GM12873 (cell line): ENCODE results near the gene NUDT3.

Experiments used
- TF ChIP-seq, protein P1 (sequence below): IDR thresholded peaks from 2 replicates; pipeline ENCODE4 v1.5.1; 2012; ENCODE audit warnings: low read depth, mild to moderate bottlenecking, moderate library complexity, low read length, control low read depth; ENCODE audit not compliant: insufficient read depth; ENCODE audit errors: missing control alignments

Gene NUDT3

DNA sequence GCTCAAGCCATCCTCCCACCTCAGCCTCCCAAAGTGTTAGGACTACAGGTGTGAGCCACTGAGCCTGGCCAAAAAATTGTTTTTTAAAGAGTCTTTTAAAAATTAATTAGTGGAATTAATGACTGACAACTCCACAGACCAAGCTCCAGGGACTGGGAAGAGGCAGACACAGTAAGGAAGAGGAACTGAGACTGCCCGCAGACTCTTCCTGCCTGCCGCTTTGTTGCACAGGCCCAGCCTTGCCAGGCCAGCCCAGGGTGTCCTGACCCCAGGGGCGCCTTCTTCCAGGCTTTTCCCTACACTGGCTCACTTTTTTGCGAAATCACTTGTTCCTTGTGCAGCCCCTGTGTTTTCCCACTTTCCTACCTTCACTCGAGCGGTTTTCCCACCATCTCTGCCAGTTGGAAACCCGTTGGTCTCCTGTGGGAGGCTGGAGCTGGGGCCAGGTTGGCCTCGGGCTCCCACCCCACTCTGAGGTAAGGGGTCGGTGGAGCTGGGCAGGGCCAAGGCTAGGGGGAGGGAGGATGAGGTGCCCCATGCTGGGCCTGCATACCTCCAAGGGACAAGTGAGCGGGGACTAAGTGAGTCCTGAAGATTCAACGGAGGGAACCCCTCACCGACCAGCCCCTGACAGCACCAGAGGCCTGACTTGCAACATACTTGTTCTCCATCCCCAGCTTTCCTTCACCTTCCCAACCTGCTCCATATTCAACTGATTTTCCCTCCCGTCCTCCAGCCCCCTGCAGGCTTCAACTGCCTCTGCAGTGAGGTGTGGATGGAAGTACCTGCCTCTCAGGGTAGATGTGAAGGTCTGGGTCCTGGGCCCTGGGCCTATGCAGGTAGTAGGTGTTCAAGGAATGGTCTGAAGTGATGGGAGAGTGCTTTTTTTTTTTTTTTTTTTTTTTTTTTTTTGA, 120.2 kb downstream of the NUDT3 start:
- TF ChIP-seq, protein P1, sequence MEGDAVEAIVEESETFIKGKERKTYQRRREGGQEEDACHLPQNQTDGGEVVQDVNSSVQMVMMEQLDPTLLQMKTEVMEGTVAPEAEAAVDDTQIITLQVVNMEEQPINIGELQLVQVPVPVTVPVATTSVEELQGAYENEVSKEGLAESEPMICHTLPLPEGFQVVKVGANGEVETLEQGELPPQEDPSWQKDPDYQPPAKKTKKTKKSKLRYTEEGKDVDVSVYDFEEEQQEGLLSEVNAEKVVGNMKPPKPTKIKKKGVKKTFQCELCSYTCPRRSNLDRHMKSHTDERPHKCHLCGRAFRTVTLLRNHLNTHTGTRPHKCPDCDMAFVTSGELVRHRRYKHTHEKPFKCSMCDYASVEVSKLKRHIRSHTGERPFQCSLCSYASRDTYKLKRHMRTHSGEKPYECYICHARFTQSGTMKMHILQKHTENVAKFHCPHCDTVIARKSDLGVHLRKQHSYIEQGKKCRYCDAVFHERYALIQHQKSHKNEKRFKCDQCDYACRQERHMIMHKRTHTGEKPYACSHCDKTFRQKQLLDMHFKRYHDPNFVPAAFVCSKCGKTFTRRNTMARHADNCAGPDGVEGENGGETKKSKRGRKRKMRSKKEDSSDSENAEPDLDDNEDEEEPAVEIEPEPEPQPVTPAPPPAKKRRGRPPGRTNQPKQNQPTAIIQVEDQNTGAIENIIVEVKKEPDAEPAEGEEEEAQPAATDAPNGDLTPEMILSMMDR = peak; percentile 28

DNA sequence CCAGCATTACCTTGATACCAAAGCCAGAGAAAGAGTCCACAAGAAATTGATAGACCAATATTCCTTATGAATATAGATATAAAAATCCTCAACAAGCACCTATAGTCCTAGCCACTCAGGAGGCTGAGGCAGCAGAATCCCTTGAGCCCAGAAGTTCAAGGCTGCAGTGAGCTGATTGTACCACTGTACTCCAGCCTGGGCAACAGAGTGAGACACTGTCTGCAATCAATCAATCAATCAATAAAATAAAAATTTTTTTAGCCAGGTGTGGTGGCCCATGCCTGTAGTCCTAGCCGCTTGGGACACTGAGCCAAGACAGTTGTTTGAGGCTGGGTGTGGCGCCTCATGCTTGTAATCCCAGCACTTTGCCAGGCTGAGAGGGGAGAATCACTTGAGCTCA, 124.7 kb downstream of the NUDT3 start:
- TF ChIP-seq, protein P1 = no peak

DNA sequence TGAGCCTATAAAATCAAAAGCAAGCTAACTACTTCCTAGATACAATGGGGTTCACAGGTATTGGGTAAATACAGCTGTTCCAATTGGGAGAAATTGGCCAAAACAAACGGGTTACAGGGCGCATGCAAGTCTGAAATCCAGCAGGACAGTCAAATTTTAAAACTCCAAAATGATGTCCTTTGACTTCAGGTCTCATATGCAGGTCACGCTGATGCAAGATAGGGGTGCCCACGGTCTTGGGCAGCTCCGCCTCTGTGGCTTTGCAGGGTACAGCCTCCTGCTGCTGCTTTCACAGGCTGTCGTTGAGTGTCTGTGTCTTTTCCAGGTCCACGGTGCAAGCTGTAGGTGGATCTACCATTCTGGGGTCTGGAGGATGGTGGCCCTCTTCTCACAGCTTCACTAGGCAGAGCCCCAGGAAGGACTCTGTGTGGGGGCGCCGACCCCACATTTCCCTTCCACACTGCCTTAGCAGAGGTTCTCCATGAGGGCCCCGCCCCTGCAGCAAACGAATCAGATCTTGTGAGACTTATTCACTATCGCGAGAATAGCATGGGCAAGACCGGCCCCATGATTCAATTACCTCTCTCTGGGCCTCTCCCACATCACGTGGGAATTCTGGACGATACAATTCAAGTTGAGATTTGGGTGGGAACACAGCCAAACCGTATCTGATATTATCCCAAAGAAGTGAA, 131.7 kb downstream of the NUDT3 start:
- TF ChIP-seq, protein P1 = no peak

DNA sequence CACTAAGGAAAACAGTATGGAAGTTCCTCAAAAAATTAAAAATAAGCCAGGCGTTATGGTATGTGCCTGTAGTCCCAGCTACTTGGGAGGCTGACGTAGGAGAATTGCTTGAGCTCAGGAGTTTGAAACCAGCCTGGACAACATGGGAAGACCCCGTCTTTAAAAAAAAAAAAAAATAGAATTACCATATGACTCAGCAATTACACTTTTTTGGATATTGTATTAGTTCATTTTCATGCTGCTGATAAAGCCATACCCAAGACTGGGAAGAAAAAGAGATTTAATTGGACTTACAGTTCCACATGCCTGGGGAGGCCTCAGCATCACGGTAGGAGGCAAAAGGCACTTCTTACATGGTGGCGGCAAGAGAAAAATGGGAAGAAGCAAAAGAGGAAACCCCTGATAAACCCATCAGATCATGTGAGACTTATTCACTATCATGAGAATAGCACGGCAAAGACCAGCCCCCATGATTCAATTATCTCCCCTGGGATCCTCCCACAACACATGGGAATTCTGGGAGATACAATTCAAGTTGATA, 132.9 kb downstream of the NUDT3 start:
- TF ChIP-seq, protein P1 = no peak

DNA sequence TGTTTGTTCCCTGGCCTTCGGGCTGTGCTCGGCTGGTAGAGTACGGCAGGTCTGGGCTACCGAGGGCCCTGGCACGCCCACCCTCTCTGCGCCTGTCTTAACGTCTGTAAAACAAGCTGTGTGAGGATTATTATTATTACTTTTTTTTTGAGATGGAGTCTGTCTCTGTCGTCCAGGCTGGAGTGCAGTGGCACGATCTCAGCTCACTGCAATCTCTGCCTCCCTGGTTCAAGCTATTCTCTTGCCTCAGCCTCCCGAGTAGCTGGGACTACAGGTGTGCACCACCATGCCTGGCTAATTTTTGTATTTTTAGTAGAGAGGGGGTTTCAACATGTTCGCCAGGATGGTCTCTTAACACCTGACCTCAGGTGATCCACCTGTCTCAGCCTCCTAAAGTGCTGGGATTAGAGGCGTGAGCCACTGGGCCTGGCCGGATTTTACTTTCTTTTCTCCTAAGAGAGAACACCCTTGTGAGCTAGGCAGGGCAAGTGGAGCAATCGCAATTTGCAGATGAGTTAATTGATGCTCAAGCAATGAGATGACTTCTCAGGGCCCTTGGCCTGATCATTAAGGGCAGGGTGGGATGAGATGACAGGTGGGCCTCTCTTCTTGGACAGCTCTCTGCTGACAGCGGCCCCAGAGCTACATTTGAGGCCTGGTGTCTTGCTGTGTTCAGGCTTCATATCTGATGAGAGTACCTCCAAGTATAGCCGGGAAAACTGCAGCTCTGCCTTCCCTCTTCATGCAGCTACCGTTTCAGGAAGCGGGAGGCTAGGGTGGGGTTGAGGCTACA, 142.8 kb downstream of the NUDT3 start:
- TF ChIP-seq, protein P1 = no peak

DNA sequence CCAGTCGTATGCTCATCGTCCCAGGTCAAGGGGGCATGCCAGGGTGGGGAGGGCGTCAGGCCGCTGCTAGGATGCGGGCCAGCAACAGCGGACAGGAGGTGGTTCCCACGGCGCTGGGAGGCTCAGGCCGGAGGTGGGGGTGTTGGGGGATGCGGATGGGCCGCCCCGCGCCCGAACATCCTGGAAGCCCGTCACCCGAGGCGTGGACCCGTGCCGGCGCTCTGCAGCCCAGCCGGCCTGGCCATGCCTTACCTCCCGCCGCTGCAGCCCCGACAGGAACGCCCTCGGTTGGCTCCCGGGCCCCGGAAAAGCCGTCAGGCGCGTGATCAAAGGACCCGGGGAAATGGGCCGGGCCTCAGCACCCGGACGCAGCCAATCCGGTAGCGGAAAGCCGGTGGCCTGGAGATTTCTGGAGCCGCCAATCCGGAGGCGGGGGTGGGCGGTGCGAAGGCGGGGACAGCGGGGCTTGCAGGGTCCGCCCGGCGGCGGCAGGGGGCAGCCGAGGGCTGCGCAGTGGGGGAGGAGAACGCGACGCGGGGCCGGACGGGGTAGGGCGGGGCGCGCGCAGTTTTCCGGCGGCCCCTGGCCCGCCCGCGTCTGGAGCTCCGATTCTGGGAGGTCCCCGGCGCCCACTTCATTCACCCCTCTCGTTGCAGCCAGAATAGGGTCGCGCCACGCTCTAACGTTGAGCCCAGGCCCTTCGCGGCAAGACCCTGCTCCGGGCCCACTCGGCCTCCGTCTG, 143.6 kb downstream of the NUDT3 start, which contains the start of gene SMIM29:
Gene SMIM29 (minus strand): TSS at position 280 of the 742 bp plus-strand sequence. CDS start 1,215 bp downstream, outside the sequence.
- TF ChIP-seq, protein P1 = peak; percentile 86
